Measurements from ENCODE around the gene RAMP1.

RAMP1 gene

DNA sequence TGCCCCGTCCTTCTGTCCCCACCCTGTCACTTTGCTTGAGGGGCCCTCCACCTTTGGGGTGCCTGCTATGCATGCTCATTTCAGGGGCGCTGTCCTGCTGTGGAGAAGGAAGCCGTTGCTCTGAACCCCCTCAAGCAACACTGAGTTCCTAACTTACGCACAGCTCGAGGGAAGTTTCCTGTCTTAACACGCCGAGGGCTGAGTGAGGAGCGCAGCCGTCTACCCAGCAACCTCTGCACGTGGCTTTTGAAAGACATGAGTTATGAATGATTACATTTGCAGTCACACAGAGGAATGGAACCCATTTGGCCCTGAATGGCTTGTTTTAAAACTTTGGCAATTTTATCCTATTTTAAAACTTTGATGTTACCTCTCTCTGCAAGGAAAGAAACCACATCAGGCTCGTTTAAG is 14.0 kb downstream of the RAMP1 start:
- no peak for DNase-seq
- Histone ChIP-seq H3K27me3 (ENCODE audit: insufficient read depth, low read depth, severe bottlenecking) (no peaks in the 10 kb centered on the region), H3K9me3 (ENCODE audit: severe bottlenecking) (no peaks in the 10 kb centered on the region), H3K27ac (no peak overlapping the region), H3K36me3 (no peaks in the 10 kb centered on the region), H3K4me3 (ENCODE audit: low read depth, low read length) (no peak overlapping the region)
- TF ChIP-seq, protein P1, sequence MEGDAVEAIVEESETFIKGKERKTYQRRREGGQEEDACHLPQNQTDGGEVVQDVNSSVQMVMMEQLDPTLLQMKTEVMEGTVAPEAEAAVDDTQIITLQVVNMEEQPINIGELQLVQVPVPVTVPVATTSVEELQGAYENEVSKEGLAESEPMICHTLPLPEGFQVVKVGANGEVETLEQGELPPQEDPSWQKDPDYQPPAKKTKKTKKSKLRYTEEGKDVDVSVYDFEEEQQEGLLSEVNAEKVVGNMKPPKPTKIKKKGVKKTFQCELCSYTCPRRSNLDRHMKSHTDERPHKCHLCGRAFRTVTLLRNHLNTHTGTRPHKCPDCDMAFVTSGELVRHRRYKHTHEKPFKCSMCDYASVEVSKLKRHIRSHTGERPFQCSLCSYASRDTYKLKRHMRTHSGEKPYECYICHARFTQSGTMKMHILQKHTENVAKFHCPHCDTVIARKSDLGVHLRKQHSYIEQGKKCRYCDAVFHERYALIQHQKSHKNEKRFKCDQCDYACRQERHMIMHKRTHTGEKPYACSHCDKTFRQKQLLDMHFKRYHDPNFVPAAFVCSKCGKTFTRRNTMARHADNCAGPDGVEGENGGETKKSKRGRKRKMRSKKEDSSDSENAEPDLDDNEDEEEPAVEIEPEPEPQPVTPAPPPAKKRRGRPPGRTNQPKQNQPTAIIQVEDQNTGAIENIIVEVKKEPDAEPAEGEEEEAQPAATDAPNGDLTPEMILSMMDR (IDR thresholded peaks at IDR 0.05; ENCODE audit: low read depth, low read length) = no peak

DNA sequence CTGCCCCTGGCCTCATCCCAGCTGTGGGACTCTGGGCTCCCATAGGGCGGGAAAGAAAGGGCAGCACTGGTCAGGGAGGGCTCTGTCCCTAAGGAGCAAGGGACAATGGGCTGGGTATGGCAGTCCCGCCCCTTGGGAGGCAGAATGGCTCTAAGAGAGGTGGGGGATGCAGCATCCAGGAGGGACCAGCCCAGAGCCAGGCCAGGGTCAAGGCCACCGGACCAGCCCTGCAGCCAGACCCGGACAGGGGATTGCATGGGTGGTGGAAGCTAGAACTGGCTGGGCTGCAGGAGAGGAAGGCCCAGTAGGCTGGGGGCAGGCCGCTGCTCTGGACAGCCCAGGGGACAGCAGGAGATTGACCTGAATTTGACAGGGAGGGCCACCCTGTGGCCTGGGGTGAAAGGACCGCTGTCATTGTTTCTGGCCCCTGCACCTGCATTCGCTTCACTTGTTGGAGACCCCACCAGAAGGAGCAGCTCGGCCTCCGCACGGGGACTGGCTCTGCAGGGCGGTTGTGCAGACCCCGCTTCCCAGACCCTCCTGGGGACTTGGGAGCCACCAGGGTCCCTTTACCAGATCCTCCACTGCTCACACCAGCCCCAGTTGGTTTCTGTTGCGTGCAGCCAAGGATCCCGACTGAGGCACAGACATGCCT is 14.6 kb downstream of the RAMP1 start:
- H3K9me3 ChIP-seq (ENCODE audit: severe bottlenecking) = no peaks in the 10 kb centered on the region
- no peaks in the 10 kb centered on the region for H3K36me3 ChIP-seq
- TF ChIP-seq, protein P1 (IDR thresholded peaks at IDR 0.05; ENCODE audit: low read depth, low read length) = no peak
- H3K27ac ChIP-seq = no peak overlapping the region
- H3K4me3 ChIP-seq (ENCODE audit: low read depth, low read length) = no peak overlapping the region
- H3K27me3 ChIP-seq (ENCODE audit: insufficient read depth, low read depth, severe bottlenecking) = no peaks in the 10 kb centered on the region
- DNase-seq = no peak

DNA sequence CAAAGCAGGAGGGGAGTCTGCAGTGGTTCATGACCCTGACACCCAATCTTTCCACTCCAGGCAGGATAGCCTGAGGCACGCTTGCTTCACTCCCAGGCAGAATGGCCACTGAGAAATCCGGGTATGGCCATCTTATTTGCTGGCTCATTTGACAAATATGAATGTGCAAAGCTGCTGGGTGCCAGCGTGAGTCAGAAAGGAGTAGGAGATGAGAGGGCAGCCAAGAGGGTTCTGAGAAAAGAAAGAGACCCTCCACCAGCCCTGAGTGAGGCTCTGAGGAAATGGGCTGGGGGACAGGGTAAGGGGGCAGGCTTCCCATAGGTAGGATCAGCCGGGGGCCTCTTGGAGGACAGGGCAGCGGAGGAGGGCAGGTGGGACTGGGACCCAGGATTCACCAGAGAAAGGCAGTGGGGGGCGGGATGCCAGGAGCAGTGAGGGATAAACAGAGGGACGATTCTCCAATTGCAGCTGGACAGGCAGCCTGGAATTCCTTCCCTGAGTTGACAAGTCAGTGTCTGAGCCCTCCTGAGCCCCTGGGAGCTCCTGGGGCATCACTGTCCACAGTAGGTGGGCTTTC is 15.2 kb downstream of the RAMP1 start:
- no peak for DNase-seq
- H3K27me3 ChIP-seq (ENCODE audit: insufficient read depth, low read depth, severe bottlenecking) = no peaks in the 10 kb centered on the region

DNA sequence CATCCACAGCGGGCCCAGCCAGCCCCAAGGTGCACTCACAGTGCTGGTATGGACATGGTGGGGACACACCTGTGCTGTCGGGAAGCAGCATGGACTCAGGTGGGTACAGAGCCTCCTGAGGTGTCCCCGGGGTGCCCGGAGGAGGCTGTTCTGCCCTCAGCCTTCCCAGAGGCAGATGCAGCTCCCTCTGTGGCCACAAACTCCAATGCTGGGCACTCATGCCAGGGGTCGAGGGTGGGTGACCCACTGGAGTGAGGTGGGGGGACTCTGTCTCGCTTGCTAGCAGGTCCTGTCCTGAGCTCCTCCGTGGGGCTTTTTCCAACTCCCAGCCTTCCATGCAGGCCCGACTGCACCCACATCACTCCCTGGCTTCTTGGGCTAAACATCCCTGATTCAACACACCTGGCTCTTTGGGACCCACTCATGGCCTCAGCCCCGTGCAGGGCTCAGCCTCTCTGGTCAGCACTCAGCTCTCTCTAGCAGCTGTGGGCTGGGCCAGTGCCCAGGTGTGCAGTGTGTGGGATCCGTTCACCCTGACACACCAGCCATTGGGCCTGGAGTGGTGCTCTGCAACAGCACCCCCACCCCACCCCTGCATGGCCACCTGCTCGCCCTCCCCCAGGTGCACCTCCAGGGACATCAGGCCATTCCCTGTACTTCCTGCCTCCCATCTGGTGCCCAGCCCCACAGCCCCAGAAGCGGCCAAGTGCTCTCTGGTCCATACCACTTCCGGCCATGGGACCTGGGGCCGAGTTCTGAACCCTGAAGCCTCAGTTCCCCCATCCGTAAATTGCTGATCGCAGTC is 16.0 kb downstream of the RAMP1 start:
- no peak for DNase-seq
- H3K4me3 ChIP-seq (ENCODE audit: low read depth, low read length) = no peak overlapping the region
- TF ChIP-seq, protein P1 (IDR thresholded peaks at IDR 0.05; ENCODE audit: low read depth, low read length) = no peak
- no peaks in the 10 kb centered on the region for H3K36me3 ChIP-seq
- H3K9me3 ChIP-seq (ENCODE audit: severe bottlenecking) = no peaks in the 10 kb centered on the region
- no peak overlapping the region for H3K27ac ChIP-seq
- no peaks in the 10 kb centered on the region for H3K27me3 ChIP-seq (ENCODE audit: insufficient read depth, low read depth, severe bottlenecking)

More for the DNA sequence above, 15.2 kb downstream of the RAMP1 start:
- no peak overlapping the region for H3K4me3 ChIP-seq (ENCODE audit: low read depth, low read length)
- TF ChIP-seq, protein P1 (IDR thresholded peaks at IDR 0.05; ENCODE audit: low read depth, low read length) = no peak
- no peak overlapping the region for H3K27ac ChIP-seq
- no peaks in the 10 kb centered on the region for H3K36me3 ChIP-seq
- no peaks in the 10 kb centered on the region for H3K9me3 ChIP-seq (ENCODE audit: severe bottlenecking)

DNA sequence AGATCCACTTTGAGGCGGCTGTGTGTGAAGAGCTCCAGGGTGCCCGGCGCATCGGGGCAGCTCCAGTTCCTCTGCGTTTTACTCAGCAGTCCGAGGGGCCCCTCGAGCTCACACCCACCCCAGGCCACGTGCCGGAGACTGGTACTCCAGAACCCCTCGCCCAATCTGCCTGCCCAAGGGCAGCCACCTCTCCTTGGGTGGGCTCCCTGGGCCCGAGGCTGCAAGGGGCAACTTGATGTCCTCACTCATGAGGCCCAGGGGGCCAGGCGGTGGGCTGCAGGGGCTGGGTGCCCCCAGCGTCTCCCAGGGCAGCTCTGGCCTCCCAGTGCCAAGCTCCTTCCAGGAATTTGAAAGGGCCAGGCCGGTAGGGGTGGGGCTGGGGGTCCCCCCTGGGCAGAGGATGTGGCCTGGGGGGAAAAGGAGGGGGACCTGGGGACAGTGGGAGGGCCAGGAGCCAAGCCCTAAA is 16.7 kb downstream of the RAMP1 start:
- Histone ChIP-seq H3K4me3 (ENCODE audit: low read depth, low read length) (no peak overlapping the region), H3K27ac (no peak overlapping the region), H3K36me3 (no peaks in the 10 kb centered on the region), H3K27me3 (ENCODE audit: insufficient read depth, low read depth, severe bottlenecking) (no peaks in the 10 kb centered on the region), H3K9me3 (ENCODE audit: severe bottlenecking) (no peaks in the 10 kb centered on the region)
- no peak for DNase-seq
- TF ChIP-seq, protein P1 (IDR thresholded peaks at IDR 0.05; ENCODE audit: low read depth, low read length) = no peak
